Measurements from ENCODE around the gene GABRR1.

- TF ChIP-seq CTCF (IDR thresholded peaks at IDR 0.05; ENCODE audit: extremely low read depth in 1 of 2, insufficient read depth in 1 of 2, low read depth in 1 of 2, low read length in 2 of 2): no peak
- no peak for TF ChIP-seq MYC (IDR thresholded peaks at IDR 0.05; ENCODE audit: low read depth, low read length)
- no peak for TF ChIP-seq EZH2 (IDR thresholded peaks at IDR 0.05; ENCODE audit: borderline replicate concordance, low read depth, low read length, severe bottlenecking)
- no peak for TF ChIP-seq MAX (IDR thresholded peaks at IDR 0.05; ENCODE audit: insufficient read depth, insufficient read length)
- TF ChIP-seq POLR2AphosphoS5 (IDR thresholded peaks at IDR 0.05; ENCODE audit: insufficient read depth, low read depth, low read length): no peak
These were observed 18.9 kb downstream of the GABRR1 start for GRCh38 chr6:89198235-89198634.

All from endothelial cell of umbilical vein (primary cell).